ENCODE data around the gene RSPH6A.

The RSPH6A gene

DNA sequence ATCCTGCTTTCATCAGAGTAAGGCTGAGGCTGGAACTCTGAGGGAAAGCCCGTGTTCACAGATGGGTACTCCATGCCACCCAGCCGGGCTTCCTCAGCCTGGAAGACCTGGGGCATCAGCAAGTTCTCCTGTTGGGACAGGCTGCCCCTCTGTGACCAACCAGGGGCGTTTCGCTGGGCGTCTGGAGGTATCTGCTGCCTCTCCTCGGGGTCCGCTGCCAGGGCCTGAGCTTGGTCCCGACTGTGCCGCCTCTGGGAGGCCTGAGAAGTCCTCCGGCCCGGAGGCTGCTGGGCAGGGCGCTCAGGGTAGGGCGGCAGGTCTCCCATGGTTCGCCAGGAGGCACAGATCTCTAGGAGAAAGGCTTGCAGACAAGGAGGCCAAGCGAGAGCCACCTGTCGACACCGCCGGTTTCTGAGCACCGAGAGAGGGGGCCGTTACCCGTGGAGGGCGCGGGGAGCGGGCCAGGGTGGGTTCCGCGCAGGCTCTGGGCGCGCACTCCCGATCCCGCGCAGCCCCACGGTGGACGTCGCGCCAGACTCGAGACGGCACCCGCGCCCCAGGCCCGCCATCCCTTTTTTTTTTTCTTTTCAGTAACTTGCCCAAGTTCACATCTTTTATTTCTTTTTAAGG, at the start of gene RSPH6A:
Gene RSPH6A (minus strand): TSS at position 458 of the 630 bp plus-strand sequence. CDS start 132 bp downstream, at position 326.
- DNase-seq (ENCODE audit: low read depth, low spot score): no peak

DNA sequence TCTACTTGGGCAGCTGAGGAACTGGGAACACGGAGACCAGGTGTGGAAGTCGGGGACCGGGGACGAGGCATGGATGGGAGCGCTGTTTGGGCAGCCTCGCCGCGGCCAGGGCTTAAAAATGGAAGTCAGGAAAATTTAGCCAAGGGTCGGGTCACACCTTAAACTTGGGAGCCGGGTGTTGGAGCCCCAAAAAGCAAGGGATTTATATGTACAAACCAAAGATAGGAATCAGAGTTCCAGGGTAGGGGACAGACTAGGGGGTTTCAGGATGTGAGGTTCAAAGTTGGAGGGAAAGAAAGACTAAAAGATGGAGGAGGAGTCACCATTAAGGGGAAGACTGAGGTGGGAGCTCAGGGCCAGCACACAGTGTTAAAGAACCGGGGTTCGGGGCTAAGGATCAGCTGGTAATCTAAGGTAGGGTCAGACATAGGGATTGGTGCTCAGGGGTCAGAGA, 49.5 kb upstream of the RSPH6A start:
- DNase-seq (ENCODE audit: low read depth, low spot score): no peak

DNA sequence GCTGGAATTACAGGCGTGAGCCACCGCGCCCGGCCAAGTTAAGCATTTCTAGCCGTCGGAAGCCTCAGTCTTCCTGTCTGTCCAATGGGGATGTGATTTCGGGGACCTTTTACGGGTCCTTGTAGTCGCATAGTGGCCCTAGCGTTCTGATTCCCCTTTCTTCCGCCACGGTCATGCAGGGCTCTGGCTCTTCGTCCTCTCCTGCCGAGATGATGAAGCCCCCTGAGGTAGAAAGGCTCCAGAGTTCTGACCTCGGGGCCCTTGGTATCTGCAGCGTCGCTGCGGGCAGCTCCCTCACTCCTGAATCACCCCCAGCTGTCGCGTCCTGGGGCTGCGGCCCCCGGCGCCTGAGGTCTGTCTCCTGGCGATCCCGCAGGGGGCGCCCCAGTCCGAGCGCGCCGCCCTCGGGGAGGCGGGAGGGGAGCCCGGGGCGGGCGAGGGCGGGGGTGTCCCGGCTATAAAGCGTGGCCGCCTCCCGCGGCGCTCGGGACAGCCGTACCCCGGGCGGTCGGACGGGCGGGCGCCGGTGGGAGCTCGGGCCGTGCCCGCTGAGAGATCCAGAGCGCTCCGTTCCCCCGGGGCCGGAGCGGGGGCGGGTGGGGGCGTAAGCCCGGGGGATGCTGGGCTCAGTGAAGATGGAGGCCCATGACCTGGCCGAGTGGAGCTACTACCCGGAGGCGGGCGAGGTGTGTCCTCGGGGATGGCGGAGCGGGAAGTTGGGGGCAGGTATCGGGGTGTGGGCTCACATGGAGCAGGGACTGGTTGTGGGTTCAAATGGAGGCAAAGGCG, 48.9 kb upstream of the RSPH6A start, which contains the start of gene FOXA3:
Gene FOXA3 (plus strand): TSS at position 487 of the 789 bp plus-strand sequence. CDS start 131 bp downstream, at position 618.
- DNase-seq (ENCODE audit: low read depth, low spot score): no peak

DNA sequence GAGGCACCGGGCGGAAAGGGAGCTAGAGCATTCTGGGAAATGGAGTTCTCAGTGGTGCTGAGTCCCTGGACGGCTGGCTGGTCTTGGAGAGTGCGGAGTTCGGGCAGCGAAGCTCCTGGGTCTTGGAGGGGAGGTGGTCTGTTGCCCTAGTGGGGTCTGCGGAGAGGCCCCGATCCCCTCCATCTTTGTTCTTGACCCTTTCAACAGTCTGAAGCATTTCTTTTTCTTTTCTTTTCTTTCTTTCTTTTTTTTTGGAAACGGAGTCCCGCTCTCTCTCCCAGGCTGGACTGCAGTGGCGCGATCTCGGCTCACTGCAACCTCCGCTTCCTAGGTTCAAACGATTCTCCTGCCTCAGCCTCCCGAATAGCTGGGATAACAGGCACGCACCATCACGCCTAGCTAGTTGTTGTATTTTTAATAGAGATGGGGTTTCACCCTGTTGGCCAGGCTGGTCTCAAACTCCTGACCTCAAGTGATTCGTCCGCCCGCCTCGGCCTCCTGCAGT, 48.3 kb upstream of the RSPH6A start:
- no peak for DNase-seq (ENCODE audit: low read depth, low spot score)

DNA sequence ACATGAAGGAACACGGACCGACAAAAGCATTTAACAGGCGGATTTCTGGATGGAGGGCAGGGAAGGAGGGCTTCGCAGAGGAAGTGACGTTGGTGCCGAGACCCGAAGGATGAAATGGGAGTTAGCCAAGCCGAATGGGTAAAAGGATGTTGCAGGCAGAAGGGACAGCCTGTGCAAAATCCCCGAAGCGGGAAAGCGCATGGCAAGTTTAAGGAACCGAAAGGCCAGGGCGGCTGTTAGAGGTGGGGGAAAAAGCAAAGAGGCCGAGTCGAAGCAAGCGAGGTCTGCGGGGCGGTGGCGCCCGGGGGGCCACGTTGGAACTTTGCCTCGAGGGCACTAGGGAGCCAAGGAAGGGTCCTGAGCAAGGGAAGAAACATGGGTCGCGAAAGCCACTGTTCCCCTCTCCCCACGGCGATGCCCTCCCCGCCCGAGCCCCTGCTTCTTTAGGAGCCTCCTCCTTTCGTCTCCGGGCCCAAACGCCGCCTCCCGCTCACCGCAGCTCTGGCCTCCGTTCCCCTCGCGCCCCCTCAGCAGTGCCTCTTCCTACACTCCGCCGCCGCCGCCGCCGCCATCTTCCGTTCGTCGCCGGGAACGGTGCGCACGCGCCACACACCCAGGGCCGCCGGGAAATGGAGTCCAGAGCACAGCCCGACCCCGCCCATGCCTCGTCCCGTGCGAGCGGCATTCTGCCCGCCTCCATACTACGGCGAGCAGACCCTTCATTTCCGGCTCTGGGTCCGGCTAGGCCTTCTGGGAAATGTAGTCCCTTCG, 47.6 kb upstream of the RSPH6A start, which contains the start of gene SYMPK:
Gene SYMPK (minus strand): TSS at position 584 of the 771 bp plus-strand sequence. CDS start 8,652 bp downstream, outside the sequence.
- DNase-seq (ENCODE audit: low read depth, low spot score): peak; percentile 93

DNA sequence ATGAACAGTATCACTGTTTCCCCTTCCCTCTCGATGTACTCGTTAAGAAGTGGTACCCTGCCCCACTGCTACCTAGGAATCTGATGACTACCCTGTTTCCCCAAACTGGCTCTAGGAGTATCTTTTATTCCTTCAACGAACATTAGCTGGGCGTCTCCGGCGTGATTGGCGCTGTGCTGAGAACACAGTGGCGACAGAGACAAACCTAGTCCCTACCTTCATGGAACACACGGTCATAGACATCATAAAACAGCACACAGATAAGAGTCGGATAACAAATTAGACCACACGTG, 47.1 kb upstream of the RSPH6A start:
- no peak for DNase-seq (ENCODE audit: low read depth, low spot score)

DNA sequence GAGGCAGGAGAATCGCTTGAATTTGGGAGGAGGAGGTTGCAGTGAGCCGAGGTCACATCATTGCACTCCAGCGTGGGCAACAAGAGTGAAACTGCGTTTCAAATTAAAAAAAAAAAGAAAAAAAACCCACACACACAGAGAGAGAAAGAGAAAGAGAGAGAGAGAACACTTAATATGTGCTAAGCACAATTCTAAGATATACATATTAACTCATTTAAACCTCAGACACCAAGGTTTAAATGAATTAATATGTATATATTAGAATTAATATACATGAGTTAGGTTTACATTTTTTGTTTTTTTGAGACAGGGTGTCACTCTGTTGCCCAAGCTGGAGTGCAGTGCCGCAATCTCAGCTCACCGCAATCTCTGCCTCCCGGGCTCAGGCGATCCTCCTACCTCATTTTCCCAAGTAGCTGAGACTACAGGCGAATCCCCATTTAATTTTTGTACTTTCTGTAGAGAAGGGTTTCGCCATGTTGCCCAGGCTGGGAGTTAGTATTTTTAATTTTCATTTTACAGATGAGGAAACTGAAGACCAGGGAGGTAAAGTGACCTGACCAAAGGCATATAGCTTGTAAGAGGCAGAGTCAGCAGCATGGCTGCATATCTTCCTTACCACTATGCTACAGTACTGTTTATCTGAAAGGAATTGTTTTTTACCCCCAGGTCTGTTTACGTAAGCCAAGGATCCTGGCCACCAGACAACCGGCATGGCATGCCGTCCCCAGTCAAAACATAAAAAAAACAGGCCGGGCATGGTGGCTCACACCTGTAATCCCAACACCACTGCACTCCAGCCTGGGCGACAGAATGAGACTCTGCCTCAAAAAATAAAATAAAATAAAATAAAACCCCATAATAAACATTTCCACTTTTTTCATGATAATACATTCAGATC, 45.5 kb upstream of the RSPH6A start:
- no peak for DNase-seq (ENCODE audit: low read depth, low spot score)

DNA sequence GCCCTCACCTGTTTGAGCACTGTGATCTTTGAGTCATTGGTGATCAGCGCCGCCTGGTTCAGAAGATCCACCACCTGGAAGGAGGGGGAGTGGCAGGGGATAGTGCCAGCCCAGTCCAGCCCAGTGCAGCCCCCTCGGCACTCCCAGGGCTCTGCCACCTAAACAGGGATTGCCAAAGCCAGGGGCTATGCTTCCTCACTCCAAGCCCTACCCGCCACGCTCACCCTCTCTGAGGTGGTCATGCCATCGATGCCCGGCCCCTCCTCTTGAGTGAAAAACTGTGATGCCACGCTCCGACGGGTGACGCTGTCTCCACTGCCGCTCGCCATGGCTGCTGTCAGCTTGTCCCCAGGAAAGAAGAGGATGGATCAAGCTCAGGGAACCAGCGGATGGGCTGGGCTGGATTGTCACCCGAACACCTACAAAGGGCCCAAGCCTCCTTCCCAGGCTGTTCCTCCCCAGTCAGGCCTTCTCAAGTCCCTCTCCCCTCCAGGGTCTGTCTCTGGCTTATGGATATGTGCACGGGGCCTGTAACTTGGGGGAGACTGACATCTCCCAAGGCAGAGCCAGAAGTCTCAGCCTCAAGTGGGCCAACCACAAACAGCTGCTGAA, 39.2 kb upstream of the RSPH6A start:
- DNase-seq (ENCODE audit: low read depth, low spot score): no peak

DNA sequence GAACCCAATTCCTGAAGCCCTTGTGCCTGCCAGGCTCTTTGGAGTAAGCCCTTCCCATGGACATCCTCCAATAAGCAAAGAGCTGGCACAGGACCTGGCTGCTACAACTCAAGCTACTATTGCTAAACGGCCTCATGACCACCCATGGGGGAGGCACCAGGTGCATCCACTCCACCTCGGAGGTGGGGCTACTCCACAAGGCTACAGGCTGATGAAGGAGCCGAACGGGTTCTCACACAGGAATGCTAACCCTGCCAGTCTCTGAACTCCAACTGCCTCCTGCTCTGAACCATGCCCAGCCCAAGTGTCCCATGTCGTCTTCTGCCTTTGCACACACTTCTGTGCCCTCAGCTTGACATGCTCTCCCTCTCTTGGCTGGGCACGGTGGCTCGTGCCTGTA, 37.9 kb upstream of the RSPH6A start:
- no peak for DNase-seq (ENCODE audit: low read depth, low spot score)

DNA sequence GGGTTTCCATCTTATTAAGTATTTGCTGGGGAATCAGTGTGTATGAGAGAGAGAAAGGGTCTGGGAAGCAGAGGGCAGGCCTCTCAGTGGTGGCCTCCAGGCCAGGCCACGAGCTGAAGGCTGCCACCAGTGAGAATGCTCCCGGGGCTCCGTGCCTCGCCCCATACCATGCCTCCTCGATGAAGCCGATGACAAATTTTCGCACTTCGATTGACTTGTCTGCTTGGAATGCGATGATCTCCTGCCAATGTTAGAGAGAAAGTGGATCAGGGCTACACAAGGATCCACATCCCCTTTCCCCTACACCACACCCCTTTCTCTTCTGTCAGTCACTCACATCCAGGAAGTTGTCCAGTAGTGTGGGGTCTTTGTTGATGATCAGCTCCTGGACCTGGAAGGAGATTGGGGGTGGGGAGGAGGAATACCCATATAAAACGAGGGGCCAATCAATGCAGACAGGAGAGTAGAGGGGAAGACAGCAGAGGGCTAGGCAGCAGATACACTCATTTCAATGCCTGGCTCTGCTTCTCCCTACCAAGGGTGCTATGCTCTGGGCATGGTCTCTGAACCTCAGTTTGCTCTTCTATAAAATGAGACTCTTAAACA, 37.1 kb upstream of the RSPH6A start:
- no peak for DNase-seq (ENCODE audit: low read depth, low spot score)

DNA sequence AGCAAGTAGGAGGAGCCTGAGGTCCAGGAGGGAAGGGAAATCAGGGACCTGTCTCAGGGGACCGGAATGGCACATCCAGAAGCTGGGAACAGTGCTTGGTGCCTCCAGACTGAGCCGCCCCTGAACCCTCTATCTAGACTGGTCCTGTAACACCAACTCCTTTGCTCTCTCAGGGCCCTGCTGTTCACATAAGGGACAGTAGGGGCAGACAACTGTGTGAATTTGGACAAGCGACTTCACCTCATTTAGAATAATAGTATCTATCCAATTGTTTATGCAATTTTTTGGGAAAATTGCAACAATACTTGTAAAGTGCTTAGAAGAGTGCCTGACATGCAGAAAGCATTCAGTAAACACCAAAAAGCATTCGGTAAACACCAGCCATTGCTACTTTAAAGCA, 33.8 kb upstream of the RSPH6A start:
- no peak for DNase-seq (ENCODE audit: low read depth, low spot score)

DNA sequence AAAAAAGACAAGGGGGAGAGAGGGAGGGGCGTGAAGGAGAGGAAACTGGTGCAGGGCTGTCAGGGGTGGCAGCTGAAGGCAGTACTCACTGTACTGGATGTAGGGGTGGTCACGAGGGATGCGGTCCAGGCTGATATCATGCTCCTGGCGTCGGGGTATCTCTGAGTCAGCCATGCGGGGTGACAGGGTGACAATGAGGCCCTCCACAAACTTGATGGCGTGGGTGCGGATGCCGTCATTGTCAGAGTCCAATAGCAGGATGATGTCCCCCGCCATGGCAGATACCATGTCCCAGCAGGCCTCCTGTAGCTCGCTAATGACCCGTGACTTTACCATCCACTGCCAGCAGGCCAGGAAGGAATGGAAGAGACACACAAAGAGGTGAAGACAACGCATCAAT, 32.6 kb upstream of the RSPH6A start:
- DNase-seq (ENCODE audit: low read depth, low spot score): no peak

DNA sequence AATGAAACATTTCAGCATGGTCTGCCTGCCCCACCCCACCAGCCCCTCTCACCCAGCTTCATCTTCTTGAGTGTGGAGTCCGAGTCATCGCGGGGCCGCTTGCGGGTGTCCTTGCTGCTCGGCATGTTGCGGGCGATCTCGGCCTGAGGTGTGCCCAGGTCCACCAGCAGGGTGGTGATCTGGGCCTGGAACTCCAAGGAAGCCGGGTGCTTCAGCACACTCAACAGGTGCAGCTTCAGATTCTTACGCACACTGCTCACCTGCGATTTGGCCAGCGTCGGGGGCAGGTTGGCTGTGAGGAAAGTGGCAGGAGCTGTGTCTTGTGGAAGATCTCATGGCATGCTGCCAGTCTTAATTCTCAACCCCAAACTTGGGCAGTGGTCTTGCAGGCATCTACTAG, 27.1 kb upstream of the RSPH6A start:
- DNase-seq (ENCODE audit: low read depth, low spot score): no peak

DNA sequence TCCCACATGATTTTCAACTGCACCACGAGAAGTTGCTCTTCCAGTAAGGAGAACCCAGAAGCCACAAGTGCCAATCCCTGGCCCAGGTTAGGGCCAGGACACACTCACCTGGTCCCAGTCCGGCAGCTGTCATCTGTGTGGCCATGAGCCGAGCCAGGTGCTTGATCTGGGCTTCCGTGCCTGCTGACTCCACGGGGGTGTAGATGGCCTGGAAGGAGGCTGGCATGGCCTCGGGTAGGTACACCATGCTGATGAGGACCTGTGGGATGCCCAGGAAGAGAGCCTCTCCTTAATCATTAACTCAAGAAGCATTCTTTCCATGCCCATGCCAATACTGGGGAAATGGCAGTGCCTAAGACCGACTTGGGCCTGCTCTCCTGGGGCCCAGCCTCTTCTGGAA, 19.9 kb upstream of the RSPH6A start:
- no peak for DNase-seq (ENCODE audit: low read depth, low spot score)

DNA sequence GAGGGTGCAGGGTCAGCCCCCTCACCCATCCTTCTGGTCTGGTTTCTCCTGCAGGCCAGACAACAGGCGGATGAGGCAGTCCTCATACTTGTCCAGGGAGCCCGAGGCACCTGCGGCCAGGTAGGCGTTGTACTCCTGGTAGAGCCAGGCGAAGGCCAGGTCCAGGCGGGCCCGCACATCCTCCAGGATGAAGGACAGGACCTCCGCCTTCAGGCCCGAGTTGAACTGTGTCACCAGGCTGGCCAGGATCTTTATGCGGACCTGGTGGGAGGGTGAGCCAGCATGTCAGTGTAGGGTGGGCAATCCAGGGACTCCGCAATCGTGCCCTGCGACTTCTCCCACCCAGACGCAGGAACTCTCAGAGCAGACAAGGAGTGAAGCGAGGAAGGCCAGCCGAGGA, 13.8 kb upstream of the RSPH6A start:
- DNase-seq (ENCODE audit: low read depth, low spot score): no peak

DNA sequence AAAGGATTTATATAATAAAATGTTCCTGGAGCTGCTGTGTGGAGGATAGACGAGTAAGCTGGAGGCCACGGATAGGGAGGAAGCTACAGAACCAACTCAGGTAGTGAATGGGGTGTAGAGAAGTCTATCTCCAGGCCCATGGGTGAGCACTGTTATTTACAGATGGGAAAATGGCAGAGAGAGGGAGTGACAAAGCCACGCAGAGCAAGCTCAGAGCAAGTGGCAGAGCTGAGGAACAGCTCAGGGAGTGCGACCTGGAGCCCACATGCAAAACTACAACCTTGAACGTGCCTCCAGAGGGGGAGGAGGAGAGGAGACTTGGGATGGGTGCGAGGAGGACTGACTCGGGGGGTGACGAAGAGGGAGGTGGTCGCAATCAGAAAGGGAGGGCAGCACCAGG, 13.4 kb upstream of the RSPH6A start:
- DNase-seq (ENCODE audit: low read depth, low spot score): no peak

DNA sequence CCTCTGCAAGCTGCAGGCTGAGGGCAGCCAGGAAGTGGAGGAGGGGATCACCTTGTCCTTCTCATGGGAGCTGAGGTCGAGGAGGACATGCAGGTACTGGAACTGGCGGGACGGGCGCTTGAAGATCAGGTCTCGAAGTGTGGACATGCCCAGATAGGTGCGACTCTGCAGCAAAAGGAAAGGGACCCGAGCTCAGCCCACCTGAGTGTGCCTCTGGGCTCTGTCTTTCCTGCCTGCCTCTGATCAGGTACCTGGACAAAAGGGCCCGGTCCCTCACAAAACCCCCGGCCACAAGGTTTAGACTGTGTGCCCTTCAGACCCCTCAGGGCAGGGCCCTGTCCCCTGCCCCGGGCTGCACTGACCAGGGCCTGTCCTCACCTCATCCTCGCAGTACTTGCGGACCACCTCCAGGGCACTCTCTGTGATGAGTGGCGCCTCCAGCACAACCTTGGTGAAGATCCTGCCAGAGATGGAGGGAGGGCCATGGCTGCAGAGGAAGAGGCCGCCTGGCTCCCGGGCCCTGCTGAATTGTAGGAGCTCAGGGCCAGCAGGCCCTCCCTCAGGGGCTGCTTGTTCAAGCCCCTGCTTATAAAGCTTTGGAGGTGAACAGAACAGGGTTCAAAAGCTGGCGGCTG, 12.5 kb upstream of the RSPH6A start:
- DNase-seq (ENCODE audit: low read depth, low spot score): no peak

DNA sequence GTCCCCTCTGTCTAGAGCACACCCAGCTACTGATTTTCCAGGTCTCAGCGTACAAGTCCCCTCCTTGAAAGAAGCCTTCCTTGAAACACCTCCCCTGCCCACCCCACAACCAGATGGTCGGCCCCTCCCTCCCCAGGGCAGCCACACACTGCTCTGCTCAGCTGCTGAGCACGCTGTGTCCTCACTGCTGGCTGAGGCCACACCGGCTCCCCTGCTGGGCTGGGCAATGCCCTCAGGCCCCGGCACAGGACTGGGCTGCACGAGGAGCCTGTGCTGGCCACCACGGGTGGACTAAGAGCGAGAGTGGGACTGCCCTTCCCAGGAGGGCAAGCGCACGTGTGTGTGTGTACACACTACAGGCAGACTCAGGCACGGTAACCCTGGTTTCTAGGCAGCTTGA, 11.8 kb upstream of the RSPH6A start:
- DNase-seq (ENCODE audit: low read depth, low spot score): no peak

DNA sequence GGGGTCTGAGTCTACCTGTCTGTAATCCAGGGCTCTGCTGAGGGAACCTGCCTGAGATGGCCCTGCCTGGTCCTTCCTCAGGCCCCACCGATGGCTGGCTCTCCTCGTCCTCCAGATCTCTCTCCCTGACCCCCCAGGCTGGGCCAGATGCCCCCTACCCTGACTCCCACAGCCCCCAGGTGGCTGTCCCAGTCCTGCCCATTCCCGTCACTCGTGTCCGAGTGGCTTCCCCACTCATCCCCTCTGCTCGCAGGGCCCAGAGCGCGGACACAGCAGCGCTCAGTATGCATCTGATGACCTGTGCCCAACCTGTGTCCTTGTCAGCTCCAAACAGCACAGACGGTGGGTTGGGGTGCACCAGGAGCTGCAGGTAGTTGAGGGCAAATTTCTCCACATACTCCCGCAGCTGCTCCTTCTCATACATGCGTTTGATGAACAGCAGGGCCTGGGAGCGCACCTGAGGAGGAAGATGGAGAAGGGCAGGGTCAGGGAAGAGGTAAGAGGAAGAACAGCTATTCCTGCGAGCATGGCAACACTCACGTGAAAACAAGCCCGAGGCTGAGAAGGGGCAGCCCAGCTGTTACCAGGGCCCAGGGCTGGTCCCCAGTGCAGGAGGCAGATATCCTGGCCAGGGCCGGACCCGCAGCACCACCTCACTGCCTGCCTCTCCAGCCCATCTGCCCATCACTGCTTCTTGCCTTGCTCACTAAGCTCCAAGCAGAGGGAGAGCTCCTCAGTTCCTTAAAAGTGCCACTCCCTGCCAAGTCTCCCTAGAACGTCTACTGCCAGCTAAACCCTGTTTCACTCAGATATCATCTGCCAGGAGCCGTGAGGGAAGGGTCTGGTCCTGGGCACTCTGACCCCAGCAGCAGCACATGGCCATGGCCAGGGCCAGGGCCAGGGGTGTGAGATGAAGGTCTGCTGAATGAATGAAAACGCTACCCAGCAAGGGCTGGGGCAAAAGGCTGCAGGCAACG, 11.1 kb upstream of the RSPH6A start:
- no peak for DNase-seq (ENCODE audit: low read depth, low spot score)
